ENCODE data around the gene TP53.
A peak's percentile ranks its signal among the peaks of the same experiment; 100 is the strongest.

Gene TP53

DNA sequence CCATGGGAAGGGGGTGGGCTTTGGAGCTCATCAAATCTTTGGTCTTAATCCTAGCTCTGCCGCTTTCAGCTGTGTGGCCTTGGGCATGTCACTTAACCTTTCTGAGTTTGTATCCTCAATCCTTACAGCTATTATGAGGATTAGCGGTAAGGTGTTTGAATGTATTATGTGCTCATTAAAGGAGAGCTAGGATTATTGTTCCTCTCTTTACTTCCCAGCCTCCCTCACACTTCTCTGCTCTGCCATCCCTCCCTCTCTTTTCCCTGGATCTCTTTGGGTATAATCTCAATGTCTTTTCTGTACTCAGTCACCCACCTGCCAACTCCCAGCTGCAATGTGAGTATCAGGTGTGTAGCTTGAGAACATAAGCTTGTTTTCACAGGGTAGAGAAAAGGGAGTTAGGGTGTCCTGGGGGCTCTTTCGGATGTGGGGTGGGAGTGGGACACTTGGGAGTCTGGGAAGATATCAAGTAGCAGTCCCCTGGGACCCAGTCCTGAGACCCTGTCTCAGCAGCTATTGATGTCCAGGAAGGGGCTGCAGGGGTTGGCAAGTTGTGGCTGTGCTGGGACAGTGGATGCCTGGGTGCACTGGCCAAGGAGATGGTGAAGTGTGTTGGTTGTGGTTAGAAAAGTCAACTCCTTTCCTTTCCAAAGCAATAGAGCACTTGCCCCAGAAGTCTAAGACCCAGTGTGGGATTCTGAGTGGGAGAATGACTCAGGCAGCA lies 19.5 kb upstream of the TP53 start:
- no peak for DNase-seq

DNA sequence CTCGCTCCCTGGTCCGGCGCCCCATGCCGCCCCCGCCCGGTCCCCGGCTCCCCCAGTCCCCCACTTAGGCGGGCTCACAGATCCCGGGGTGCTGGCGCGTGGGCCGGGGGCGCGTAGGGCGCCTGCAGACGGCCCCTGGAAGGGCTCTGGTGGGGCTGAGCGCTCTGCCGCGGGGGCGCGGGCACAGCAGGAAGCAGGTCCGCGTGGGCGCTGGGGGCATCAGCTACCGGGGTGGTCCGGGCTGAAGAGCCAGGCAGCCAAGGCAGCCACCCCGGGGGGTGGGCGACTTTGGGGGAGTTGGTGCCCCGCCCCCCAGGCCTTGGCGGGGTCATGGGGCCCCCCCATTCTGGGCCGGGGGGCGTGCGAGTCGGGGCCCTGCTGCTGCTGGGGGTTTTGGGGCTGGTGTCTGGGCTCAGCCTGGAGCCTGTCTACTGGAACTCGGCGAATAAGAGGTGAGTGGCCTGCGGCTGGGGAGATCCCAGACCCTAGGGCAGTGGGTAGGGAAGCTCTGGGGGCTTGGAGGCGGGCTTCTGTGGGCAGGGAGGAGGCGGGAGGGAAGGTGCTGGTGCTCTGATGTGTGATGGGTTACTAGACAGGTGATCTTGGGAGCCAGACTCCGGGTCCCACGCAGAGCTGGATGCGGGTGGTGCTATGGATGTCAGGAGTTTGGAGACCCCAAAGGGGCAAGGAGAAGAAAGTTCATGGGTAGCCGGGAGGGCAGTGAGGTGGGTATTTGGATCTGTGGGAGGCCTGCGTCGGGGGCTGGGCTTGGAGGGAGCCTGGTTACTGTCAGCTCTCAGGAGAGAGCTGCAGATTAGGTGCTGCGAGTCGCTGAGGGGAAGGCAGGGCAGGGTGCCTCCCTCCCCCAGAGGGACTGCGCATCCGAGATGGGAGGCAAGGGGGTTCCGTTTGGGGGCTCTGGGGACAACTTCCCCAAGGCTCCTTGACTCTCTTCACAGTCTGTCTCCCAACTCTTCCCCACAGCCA lies 18.3 kb upstream of the TP53 start:
- DNase-seq, result no peak

DNA sequence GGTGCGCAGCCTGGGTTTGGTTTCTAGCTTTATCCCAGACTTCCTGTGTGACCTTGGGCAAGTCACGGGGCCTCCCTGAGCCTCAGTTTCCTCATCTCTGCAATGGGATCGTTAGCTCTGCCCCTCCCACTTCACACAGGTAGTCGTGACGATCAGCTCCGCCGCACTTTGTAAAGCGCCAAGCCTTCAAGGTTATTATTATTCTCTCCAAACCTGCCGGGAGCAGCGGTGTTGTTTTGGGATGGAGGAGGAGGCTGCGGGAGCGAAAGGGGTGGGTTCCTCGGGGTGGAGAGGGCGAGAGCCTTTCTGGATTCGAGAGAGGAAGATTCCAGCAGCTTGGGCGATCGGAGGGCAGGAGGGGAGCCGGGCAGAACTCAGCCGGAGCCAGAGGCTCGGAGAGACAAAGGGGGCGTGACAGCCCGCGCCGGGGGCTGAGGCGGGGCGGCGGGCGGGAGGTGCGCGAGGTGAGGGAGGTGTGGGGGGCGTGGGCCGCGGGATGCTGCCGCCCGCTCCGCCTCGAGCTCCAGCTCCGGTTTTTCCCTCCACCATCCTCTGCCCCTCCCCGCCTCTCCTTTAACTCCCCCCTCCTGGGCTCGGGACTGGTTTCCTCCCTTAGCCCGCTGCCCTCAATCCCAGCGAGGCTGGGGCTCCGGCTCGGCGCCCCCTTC lies 17.4 kb upstream of the TP53 start, which contains the start of gene EFNB3:
Gene EFNB3 (plus strand): TSS at position 602 of the 668 bp plus-strand sequence. CDS start 397 bp downstream, outside the sequence.
- DNase-seq, result no peak

DNA sequence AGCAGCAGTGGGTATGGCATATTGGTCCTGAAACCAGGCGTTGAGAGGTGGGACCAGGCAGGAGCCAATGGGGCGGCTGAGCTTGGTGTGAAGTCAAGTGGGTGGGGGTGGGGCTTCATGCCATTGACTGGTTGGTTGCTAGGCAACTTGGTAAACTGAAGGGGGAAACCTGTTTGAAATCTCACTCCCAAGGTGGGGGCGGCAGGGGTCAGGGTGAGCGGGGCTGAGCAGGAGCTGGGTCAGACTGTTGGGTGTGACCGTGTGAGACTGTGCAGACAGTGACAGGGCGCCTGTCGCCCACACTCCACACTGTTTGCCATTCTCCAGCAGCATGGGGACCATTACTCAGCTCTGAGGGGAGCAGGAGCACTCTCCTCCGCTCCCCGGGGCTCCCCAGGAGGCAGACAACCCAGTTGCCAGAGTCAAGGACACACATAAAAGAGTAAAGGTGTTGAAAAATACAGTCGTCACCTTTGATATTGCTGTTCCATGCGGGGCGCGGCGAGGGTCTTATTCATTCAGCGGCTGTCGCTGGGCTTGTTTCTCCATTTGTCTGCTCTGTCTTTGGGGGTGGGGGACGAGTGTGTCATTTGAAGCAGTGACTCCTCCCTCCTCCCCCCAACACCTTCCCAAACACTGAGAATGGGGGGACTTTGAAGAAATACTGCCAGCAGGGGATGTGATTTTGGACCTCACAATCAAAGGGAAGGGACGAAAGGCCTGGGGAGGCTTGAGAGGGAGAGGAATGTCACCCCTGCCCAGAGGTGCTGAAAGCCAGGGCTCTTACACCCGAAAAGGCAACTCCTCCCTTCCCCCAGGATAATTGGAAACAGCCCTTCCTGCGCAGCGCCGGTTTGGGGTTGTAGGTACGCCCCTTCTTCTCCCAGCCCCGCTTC lies 16.5 kb upstream of the TP53 start:
- peak; percentile 50 for DNase-seq

DNA sequence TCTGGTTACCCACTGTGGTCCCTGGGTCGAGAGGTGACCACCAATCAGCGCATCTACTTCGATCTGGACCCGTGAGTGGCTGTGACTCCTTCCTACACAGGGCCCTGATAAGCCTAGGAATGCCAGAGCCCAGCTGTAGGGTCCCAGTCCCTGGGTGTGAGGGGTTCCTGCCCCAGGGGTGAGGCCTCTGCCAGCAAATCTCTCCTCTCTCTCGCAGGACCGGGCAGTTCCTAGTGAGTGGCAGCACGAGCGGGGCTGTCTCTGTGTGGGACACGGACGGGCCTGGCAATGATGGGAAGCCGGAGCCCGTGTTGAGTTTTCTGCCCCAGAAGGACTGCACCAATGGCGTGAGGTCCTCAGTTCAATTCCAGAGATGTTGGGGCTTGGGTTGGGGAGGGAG lies 15.5 kb upstream of the TP53 start:
- no peak for DNase-seq

DNA sequence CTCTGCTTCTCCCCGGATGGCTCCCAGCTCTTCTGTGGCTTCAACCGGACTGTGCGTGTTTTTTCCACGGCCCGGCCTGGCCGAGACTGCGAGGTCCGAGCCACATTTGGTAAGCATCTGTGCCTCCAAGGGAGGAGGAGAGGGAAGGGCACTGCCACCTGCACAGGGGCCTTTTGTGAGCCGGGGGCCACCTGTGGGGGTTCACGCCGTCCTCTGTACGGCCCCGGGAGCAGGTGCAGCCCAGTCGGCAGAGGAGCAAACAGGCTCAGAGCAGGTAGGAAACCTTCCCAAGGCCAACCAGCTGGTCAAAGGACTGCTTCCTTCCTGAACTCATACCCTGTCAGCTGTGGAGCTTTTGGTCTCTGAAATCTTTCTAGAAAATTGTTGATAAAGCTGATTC lies 14.4 kb upstream of the TP53 start:
- DNase-seq, result no peak

DNA sequence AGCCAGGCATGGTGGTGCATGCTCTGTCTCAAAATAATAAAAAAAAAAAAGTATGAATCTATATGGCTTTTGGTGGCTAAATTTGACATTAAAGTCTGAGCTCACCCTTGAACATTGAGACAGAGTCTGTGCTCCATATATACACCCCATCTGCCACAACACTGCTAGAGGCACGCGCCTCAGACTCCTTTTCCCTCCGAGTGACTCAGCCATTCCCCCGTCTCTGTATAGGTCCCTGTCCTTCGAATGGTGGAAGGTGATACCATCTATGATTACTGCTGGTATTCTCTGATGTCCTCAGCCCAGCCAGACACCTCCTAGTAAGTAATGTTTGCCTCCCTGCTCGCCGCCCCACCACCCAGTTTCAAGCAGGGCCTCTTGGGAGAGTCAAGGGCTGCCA lies 13.2 kb upstream of the TP53 start:
- no peak for DNase-seq

DNA sequence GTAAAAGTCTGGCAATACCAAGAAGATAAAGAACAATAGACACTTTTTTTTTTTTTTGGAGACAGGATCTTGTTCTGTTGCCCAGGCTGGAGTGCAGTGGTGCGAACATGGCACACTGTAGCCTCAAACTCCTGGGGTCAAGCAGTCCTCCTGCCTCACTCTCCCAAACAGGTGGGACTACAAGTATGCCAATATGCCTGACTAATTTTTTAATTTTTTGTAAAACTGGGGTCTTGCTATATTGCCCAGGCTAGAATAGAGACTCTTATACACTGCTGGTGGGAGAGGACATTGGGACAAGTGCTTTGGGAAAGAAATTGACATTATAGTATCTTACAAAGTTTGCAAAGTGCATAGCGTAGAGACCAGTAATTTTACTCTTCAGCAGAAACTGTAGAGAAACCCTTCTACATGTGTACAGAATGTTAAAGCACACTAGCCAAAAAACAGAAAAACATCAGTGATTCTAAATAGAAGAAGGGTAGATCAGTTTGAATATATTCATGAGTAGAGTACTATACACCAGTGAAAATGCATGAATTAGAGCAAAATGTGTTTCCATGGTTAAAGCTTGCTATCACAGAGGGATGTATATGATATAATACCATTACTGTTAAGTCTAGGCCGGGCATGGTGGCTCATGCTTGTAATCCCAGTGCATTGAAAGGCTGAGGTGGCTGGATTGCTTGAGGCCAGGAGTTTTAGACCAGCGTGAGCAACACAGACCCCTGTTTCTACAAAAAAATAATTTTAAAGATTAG lies 10.7 kb upstream of the TP53 start:
- DNase-seq, result no peak

DNA sequence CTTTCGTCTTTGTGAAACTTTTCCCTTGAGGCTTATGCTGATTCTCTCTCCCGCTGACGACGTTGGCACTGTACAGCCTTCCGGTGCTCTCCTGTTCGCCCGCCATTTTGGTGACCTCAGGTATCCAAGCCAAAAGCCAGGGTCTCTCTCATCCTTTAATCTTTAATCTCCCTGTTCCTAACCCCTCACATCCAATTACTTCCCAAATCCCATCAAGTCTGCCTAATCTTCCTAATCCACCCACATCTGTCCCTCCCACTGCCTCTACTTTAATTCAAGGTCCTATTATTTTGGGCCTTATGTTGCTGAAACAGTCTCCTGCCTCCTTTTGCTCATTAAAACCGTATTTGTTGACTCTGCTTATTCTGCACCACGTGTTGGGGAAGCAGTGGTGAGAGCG lies 8.3 kb upstream of the TP53 start:
- no peak for DNase-seq

DNA sequence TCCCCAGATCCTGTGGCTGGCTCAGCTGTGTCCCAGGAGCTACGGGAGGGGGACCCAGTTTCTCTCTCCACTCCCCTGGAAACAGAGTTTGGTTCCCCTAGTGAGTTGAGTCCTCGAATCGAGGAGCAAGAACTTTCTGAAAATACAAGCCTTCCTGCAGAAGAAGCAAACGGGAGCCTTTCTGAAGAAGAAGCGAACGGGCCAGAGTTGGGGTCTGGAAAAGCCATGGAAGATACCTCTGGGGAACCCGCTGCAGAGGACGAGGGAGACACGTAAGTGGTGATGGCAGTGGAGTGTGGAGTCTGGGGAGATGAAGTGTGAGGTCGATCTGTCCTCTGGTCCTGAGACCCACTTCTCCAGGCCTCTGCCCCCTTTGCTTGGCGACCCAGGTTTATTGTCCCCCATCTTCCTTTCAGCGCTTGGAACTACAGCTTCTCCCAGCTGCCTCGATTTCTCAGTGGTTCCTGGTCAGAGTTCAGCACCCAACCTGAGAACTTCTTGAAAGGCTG lies 1.6 kb upstream of the TP53 start:
- DNase-seq, result no peak

DNA sequence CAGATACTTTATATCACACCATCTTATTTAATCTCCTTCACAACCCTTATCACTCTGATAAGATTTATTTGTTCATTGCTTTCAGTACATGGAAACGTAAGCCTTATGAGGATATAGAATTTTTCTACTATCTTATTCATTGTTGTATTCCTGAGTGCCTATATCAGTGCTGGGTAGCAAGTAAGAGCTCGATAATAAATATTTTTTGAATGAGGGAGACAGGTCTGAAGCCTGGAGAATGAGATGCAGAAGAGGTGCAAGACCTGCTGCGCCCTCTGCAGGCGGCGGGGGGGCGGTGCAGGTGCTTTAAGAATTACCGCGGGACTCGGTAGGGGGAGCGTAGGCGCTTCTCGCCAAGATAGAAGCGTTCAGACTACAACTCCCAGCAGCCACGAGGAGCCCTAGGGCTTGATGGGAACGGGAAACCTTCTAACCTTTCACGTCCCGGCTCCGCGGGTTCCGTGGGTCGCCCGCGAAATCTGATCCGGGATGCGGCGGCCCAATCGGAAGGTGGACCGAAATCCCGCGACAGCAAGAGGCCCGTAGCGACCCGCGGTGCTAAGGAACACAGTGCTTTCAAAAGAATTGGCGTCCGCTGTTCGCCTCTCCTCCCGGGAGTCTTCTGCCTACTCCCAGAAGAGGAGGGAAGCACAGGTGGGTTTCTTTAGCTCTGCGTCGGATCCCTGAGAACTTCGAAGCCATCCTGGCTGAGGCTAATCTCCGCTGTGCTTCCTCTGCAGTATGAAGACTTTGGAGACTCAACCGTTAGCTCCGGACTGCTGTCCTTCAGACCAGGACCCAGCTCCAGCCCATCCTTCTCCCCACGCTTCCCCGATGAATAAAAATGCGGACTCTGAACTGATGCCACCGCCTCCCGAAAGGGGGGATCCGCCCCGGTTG lies 868 bp upstream of the TP53 start, which contains the start of gene WRAP53:
Gene WRAP53 (plus strand): TSS at position 570 of the 900 bp plus-strand sequence. CDS start 172 bp downstream, at position 742.
- DNase-seq, result peak; percentile 92

DNA sequence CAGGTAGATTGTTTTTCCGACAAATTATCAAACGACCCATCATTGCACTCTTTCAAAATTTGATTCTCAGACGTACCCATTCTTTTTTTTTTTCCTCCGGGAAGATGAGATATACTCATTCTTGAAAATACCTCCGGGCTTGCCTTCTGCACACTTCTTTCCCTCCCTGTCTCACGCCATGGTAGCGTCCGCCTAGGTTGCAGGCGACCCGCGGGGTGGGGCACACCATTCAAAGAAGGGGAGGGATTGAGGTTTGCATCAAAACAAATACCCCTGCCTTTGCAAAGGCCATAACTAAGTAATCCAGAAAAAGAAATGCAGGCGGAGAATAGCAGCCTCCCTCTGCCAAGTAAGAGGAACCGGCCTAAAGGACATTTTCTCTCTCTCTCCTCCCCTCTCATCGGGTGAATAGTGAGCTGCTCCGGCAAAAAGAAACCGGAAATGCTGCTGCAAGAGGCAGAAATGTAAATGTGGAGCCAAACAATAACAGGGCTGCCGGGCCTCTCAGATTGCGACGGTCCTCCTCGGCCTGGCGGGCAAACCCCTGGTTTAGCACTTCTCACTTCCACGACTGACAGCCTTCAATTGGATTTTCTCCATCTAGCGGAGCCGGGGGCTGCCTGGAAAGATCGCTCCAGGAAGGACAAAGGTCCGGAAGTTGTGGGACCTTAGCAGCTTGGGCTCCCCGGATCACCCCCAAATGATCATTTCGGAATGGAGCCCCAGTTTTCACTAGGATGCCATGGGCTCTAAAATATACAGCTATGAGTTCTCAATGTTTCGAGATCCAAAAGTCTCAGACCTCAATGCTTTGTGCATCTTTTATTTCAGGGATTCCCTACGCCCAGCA lies 843 bp downstream of the TP53 start:
- DNase-seq, result peak; percentile 58

DNA sequence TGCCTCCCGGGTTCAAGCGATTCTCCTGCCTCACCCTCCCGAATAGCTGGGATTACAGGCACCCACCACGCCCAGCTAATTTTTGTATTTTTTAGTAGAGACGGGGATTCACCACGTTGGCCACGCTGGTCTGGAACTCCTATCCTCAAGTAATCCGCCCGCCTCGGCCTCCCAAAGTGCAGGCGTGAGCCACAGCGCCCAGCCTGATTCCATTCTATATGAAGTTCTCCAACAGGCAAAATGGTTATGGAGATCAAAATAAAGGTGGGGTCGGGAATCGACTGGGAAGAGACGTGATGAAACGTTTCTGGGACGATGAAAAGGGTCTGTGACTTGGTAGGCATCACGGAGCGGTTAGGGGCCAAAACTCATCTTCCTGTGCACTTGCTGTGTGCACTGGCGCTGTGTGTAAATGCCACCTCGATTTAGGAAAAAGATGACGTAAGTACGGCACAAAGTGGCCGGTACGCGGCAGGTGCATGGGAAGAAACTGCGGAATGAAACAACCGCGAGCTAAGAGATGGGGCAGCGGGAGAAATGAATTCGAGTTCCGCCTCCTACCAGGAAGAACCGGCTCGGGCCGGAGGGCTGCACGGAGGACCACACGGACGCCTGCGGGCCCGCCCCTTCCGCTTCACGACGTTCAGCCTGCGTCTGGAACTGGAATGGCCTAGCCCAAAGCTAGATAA lies 1.6 kb downstream of the TP53 start:
- DNase-seq, result peak; percentile 81

DNA sequence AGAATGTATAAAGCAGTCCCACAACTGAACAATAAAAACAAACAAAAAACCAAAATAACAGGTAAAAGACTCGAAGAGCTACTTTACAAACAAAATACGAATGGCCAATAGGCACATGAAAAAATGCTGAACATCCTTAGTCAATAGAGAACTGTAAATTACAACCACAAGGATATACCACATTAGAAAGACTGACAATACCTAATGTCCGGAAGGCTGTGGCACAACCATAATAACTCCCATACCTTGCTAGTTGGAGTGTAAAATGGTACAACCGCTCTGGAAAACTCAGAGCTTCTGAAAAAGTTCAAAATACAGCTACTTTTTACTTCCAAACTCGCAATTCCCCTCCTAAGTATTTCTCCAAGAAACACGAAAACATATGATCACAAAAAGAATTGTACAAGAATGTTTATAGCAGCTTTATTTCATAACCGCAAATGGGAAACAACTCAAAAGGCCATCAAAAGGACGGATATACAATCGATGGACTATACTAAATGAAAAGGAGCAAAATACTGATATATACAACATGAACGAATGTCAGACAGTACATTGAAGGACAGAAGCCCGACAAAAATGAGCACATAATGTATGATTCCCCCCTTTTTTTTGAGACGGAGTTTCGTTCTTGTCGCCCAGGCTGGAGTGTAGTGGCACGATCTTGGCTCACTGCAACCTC lies 2.3 kb downstream of the TP53 start:
- DNase-seq, result no peak

DNA sequence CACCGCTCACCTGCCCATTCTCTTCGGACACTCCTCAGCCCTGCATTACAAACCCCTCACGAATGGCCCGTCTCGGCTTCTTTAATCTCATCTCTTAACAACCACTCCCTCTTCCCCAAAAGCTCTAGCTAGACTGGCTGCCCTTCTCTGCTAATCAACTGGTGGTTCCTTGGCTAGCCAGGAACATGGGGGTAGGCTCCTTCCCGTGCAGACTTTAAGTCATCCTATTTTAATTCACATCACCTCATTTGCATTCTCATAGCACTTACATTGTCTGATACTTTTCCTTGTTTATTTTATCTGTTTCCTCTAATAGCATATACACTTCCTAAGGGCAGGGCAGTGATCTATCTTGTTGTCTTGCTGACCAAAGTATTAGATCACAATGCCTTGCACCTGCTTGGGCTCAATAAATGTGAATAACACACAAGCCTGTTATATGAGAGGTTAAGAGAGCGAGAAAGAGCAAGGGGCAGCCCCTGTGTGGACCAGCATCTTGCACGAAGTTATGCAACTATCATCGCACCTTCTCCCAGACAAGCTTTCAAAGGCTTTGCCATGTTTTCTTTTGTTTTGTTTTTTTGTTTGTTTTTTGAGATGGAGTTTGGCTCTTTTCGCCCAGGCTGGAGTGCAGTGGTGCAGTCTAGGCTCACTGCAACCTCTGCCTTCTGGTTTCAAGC lies 9.8 kb downstream of the TP53 start:
- no peak for DNase-seq

DNA sequence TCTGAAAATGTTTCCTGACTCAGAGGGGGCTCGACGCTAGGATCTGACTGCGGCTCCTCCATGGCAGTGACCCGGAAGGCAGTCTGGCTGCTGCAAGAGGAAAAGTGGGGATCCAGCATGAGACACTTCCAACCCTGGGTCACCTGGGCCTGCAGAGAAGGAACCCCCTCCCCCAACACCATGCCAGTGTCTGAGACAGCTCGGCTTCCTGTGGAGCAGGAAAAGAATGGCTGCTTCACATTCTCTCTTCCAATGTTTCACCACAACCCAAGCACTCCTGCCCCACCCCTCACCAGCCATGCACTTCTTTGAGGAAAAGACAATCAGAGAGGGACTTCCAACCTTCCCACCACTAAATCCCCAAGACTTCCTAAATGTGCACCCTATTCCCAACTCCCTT lies 10.8 kb downstream of the TP53 start:
- no peak for DNase-seq

DNA sequence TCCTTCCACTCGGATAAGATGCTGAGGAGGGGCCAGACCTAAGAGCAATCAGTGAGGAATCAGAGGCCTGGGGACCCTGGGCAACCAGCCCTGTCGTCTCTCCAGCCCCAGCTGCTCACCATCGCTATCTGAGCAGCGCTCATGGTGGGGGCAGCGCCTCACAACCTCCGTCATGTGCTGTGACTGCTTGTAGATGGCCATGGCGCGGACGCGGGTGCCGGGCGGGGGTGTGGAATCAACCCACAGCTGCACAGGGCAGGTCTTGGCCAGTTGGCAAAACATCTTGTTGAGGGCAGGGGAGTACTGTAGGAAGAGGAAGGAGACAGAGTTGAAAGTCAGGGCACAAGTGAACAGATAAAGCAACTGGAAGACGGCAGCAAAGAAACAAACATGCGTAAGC lies 12.4 kb downstream of the TP53 start:
- no peak for DNase-seq
